ENCODE results near the gene PAXX.
"Not testable (repeated sequence)": the region's sequence is repeated elsewhere in the genome, so short reads cannot be mapped to it uniquely, and the experiment has no call there.

Gene PAXX

DNA sequence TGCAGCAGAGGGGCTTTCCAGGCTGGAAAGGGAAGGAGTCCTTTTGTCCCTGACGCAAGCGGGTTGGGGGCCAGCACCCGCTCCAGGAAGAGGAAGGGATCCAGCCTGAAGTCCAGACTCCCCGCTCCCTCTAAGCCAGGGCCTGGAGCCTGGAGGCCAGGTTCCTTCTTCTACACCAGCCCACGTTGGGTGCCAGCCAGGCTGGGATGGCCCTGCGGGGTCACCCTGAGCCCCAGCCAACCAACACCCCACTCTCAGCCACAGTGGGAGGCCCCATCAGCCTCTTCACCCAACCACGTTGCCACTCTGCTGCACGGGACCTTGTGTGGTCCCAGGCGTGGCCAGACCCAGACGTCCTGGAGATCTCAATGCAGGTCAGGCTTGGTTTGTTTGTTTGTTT, 40.6 kb downstream of the PAXX start:
- DNase-seq (ENCODE audit: low read depth in 2 of 2): no peak

DNA sequence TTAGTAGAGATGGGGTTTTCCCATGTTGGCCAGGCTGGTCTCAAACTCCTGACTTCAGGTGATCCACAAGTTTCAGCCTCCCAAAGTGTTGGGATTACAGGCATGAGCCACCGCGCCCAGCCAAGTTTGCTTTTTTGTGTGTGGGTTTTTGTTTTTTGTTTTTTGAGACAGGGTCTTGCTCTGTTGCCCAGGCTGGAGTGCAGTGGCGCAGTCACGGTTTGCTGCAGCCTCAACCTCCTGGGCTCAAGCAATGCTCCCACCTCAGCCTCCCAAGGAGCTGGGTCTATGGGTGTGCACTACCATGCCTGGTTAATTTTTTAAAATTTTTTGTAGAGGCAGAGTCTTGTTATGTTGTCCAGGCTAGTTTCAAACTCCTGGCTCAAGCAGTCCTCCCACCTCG, 41.3 kb downstream of the PAXX start:
- not testable (repeated sequence) for DNase-seq (ENCODE audit: low read depth in 2 of 2)

DNA sequence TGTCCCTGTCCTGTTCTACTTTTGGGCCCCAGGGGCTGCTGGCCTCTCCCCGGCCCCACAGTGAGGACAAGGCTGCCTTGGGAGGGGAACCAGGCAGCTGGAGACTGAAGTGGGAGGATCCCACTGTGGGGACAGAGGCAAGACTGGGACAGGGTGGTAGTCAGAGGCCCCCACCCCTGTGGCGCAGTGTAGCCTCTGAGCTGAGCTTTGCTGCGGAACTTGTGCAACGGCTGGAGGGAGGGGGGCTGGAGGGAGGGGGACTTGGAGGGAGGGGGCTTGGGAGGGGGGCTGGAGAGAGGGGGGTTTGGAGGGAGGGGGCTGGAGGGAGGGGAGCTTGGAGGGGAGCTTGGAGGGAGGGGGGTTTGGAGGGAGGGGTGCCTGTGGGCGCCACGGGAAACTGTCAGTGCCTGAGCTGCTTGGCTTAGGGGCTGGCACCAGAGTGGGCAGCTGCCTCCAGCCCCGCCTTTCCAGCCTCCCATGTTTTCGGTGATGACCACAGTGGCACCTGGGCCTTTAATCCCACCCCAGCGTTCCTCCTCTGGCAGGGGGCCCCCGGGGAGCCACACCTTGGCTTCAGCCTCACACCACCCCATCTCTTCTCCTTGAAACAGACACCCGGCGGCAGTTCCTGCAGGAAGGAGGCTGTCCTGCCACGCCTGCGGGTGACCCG, 42.0 kb downstream of the PAXX start:
- DNase-seq (ENCODE audit: low read depth in 2 of 2): no peak

DNA sequence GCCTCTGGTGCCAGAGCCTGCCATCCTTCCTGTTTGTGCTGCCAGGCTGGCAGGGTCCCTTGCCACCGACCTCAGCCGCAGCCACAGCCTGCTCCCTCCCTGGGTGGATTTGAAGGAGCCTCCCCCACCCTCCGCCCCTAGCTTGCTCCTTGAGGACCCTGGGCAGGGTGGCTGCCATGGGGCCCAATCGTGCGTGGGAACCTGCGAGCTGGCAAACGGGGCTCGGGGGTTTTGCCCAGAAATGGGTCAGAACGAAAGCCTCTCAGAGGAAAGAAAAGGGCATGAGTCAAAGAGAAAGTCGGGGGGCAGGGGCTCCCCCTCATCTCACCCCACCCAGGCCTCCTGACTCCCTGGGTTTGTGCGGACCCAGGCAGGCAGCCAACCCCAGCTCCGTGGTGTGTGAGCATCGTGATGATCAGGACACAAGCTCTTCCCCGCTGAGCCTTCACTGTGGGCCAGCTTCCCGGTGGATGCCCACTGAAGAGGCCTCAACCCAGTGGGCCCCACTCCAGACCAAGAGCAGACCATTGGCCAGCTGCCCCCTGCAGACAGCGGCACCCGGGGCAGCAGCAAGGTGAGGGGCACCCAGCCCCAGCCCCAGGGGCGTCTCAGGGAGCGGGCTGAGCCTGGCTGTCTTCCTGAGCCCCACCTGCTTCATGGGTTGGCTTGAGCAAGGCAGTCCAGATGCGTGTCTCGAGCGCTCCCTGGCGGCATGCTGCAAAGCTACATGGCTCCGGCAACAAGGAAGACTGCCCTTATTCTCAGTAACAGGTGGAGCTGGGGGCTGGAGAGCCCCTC, 42.7 kb downstream of the PAXX start:
- DNase-seq (ENCODE audit: low read depth in 2 of 2): peak; percentile 66 to 68

DNA sequence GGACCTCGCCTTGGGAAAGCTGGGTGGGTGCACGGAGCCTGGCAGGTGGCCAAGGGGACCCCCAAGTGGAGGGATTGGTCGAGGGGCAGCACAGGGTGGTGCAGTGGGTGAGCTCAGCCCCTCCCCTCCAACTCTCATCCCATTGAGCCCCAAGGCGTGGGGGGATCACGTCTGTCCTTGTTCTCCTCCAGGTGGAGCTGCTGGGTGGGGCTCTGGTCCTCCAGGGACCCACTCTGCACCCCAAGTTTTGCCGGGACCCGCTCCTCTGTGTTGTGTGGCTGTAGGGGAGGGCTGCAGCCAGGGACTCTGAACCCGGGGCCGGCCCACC, 43.2 kb downstream of the PAXX start:
- DNase-seq (ENCODE audit: low read depth in 2 of 2): no peak

DNA sequence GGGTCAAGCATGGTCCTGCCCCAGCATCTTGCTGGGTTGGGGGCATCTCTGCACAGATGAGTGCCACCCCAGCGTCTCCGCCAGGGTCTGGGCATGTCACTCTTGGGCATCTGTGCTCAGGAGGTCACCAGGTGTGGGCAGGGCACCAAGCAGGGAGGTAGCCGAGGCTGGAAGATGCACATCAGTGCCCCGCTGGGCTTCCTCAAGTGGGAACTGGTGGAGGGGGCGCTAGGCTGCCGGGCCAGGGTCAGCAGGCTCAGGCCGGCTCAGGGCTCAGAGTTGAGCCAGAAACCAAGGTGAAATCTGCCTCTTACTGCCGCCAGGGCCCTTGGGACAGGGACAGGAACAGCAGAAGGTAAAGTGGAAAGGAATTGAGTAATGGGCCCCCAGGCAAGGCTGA, 43.7 kb downstream of the PAXX start:
- DNase-seq (ENCODE audit: low read depth in 2 of 2): no peak

DNA sequence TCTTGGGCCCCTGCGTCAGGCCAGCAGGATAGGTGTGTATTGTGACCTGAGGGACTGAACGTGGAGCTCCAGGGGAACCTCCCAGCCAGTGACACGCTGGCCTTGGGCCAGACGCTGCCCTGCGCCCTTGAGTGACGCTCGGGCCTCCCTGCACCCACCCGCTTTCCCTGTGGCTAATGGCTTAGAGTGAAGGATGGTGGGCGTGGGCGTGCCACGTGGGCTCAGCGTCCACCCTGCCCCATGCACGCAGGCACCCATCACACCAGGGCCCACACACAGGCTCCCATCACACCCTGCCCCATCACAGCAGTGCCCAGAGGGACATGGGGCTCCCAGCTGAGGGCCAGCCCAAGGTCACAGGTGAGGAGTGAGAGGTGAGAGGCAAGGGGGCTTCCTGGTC, 44.8 kb downstream of the PAXX start:
- DNase-seq (ENCODE audit: low read depth in 2 of 2): no peak

DNA sequence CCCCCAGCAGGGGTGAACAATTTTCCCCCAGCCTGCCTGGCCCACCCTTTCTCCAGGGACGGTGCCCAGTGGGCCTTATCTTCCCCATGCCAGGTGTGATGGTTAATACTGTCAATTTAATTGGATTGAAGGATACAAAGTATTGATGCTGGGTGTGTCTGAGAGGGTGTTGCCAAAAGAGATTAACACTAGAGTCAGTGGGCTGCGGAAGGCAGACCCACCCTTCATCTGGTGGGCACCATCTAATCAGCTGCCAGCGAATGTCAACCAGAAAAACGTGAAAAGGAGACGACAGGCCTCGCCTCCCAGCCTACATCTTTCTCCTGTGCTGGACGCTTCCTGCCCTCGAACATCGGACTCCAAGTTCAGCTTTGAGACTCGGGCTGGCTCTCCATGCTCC, 45.3 kb downstream of the PAXX start:
- no peak for DNase-seq (ENCODE audit: low read depth in 2 of 2)

DNA sequence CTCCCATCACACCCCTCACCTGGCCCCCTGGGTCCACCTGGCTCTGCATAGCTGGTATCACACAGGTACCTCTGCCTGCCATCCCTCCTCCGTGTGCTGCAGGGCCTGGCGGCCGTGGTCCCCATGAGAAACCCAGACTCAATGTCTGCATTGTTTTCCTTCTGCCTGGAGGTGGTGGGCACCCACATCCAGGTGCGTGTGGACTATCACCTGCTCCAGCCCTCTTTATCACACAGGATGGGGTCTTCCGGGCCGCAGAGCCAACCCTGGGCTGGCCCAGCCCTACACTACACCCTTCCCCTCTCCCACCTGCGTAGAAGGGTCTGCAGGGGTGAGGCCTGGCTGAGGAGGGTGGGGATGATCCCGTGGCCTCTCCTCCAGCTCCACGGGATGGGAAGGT, 46.7 kb downstream of the PAXX start:
- no peak for DNase-seq (ENCODE audit: low read depth in 2 of 2)

DNA sequence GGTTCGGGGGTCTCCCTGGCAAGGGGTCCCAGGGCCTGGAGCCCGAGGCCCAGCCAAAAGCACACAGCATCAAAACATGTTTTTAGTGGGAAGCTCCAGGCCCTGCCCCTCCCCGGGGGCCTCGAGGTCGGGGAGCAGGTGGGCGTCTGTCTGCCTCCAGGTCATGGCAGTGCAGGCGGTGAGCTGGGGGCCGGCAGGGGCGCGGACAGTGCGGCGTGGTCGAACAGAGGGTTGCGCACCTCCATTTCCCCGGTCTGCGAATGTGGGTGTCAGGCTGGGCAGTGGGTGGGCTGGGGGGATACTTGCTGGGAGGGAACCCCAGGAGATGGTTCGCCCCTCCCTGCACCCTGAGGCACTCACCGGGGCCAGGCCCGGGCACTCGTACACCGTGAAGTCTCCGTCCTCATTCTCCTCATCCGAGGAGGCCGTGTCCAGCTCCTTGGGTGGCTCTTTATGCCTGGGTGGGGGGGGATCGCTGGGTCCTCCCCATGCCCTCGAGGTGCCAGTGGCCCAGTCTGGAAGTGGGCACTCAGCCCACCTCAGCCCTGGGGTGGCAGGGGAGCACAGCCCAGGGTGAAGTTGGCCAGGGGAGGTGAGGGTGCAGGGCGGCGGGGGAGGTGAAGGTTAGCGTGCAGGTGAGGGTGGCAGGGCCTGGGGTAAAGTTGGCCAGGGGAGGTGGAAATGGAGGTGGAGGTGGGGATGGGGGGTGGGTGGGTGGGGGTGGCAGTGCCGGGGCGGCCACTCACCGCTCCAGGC, 47.6 kb downstream of the PAXX start:
- DNase-seq (ENCODE audit: low read depth in 2 of 2): no peak

DNA sequence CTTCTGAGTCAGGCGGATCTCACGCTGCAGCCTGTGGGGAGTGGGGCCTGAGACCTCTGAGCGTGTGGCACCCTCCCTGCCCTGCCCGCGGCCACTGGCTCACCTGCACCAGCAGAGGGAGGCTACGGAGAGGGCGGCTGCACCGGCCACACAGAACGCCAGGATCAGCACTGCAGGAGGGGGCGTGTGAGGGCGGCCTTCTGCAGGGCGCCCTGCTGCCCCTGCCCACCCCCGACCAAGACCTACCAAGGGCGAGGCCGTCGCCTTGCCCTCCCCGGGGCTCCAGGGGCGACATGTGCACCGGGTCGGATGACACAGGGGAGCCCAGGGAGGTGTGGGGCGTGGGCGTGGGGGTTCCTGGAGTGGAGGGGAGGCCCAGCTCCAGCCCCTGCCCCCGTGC, 48.3 kb downstream of the PAXX start:
- DNase-seq (ENCODE audit: low read depth in 2 of 2): no peak

DNA sequence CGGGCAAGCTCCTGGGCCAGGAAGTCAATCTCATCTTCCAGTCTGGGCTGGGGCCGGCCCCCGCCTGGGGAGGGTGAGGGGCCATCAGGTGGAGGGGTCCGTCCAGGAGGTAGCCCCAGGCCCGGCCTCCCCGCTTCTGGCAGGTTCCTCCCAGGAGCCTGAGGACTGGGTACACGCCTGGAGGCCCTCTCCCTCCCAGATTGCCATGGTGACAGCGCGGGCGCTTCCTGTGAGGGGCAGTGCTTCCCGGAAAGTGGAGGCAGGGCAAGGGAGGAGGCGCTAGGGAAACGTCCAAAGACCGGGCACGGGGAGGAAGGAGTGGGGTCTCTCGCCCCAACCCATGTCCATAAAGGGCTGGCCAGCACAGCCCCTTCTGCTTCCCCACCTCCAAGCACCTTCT, 48.9 kb downstream of the PAXX start:
- DNase-seq (ENCODE audit: low read depth in 2 of 2): no peak

DNA sequence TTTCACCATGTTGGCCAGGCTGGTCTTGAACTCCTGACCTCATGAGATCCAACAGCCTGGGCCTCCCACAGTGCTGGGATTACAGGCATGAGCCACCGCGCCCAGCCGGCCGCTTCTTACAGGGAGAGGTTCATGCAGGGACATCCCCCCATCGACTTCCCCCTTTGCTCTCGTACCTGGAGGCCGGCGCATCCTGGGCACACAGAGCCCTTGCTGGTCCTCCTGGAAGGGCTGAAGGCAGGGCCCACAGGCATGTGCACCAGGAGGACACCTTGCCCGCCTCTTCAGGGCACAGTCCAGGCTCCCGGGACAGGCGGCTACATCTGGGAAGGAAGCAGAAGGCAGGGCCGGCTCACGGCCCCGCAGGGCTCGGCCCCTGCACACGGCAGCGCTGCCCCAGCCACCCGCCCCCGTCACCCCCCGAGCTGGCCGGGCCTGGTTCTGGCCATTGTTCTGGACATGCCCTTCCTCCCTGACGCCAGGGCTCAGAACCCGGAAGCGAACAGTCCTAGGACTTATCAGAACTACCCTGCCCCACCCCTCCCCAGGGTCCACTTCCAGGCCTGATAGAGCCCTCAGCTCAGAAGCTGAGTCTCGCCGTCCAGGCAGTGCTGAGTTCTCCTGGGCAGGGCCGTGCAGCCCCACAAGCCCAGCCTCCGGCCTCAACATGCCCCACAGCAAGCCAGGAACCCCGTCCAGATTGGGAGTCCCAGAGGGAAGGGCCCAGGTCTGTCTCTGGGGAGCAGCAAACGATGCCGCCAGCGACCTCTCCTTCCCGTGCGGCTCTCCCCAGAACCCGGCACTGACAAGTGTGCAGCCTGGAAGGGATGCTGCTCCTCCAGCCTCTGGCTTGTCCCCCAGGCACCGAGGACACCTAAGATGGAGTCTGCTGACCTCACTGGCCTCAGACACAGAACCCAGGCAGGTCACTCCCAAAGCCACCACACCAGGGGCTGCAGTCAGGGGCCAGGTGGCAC, 50.8 kb downstream of the PAXX start:
- DNase-seq (ENCODE audit: low read depth in 2 of 2): no peak

All from stimulated activated CD8-positive, alpha-beta memory T cell treated with anti-CD3 and anti-CD28 coated beads, Interleukin-15, amount 100 ng/mL, for 4 hours (primary cell).